Naive B cell (primary cell): ENCODE data around the gene MTMR1. TPM values are rescaled to one million over a fixed set of nuclear protein-coding genes. Genes with fewer than 3 reads are reported as not detected.

ENCODE experiments used
- ATAC-seq, 2 donors: fragments of 150-1000 bp; cut with Tn5 transposase; 2 replicates each; pipeline ENCODE4 v1.10.0; 2021; ENCODE audit warnings: low read depth in 2 of 2, mild to moderate bottlenecking in 2 of 2, moderate library complexity in 2 of 2
- DNase-seq: peaks from one replicate; pipeline ENCODE4 v3.0.0; 2022
- H3K27ac Mint-ChIP-seq, 6 donors: one replicate each; pipeline ENCODE4 v1.8.0; 2020 to 2022; ENCODE audit warnings: mild to moderate bottlenecking in 6 of 6, mixed read lengths in 6 of 6, moderate library complexity in 5 of 6, inconsistent platforms in 2 of 6
- H3K27me3 Mint-ChIP-seq, 3 donors: one replicate each; pipeline ENCODE4 v1.8.0; 2021 to 2022; ENCODE audit warnings: mixed read lengths in 3 of 3, mild to moderate bottlenecking in 1 of 3
- H3K36me3 Mint-ChIP-seq, 2 donors: one replicate each; pipeline ENCODE4 v1.8.0; 2020 to 2022; ENCODE audit warnings: mixed read lengths in 2 of 2, inconsistent platforms in 1 of 2, mild to moderate bottlenecking in 1 of 2
- H3K4me1 Mint-ChIP-seq, 3 donors: one replicate each; pipeline ENCODE4 v1.8.0; 2020 to 2022; ENCODE audit warnings: mixed read lengths in 3 of 3, inconsistent platforms in 1 of 3, mild to moderate bottlenecking in 1 of 3, moderate library complexity in 1 of 3
- H3K4me3 Mint-ChIP-seq, 8 donors: one replicate each; pipeline ENCODE4 v1.8.0; 2020 to 2022; ENCODE audit warnings: mild to moderate bottlenecking in 8 of 8, mixed read lengths in 8 of 8, moderate library complexity in 8 of 8, inconsistent platforms in 2 of 8
- H3K9me3 Mint-ChIP-seq, 7 donors: one replicate each; pipeline ENCODE4 v1.8.0; 2020 to 2022; ENCODE audit warnings: mixed read lengths in 7 of 7, mild to moderate bottlenecking in 5 of 7, inconsistent platforms in 2 of 7, moderate library complexity in 1 of 7
- polyA plus RNA-seq, 6 donors: library from polyadenylated mRNA; unstranded; fragments of 300-500 nt; fragmentation: Illumina TruSeq; gene quantifications; one replicate each; pipeline ENCODE4 v1.2.3, GENCODE V29; 2021; ENCODE audit warnings: low read depth in 6 of 6

Gene MTMR1
- polyA plus RNA-seq, 6 donors from 2014 or later, result 22.3 to 38.9 (median 34.5) TPM

GRCh38 chrX:150790021-150790420 is 96.8 kb downstream of the MTMR1 start:
- no peak for ATAC-seq
- H3K36me3 Mint-ChIP-seq, result peaks cover 10 to 12% of the 10 kb centered on the region in 2 donors
- H3K4me1 Mint-ChIP-seq, result no peaks in the 10 kb centered on the region

DNA sequence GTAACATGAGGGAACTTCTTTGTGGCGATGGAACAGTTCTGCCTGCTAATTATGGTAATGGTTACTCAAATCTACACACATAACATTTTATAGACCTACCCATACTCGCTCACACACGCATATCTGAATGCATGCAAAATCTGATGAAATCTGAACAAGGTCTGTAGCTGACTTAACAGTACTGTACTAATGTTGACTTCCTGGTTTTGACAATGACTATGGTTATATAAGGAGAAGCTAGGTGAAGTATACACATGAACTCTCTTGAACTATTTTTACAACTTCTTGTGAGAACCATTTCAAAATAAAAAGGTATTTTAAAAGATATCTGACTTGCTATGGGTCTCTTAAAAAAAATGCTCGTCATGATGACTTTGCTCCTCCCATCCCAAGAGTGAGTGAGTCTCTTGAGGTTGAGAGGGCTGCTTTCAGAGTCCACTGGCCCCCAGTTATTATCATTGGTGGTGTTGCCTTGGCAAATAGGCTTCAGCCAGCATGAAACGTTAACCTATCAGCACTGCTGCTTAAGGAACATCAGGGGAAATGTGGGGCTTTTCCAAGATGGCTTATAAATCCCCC is 99.8 kb downstream of the MTMR1 start:
- Mint-ChIP-seq H3K27me3 (no peaks in the 10 kb centered on the region), H3K9me3 (no peaks in the 10 kb centered on the region), H3K4me1 (no peaks in the 10 kb centered on the region), H3K4me3 (no peak overlapping the region), H3K27ac (no peak overlapping the region), H3K36me3 (peaks cover 17 to 20% of the 10 kb centered on the region in 2 donors)
- ATAC-seq, result no peak
- DNase-seq, result no peak

More at GRCh38 chrX:150790021-150790420, 96.8 kb downstream of the MTMR1 start:
- H3K4me3 Mint-ChIP-seq, result no peak overlapping the region
- no peak for DNase-seq
- no peaks in the 10 kb centered on the region for H3K9me3 Mint-ChIP-seq
- H3K27me3 Mint-ChIP-seq, result no peaks in the 10 kb centered on the region
- peak overlapping the region in 1 of 6 donors; percentile 13 for H3K27ac Mint-ChIP-seq

GRCh38 chrX:150805736-150806135 is 112.5 kb downstream of the MTMR1 start:
- DNase-seq (no peak), ATAC-seq (no peak)
- Mint-ChIP-seq H3K27me3 (no peaks in the 10 kb centered on the region), H3K27ac (no peak overlapping the region), H3K4me3 (no peak overlapping the region), H3K4me1 (no peaks in the 10 kb centered on the region), H3K9me3 (peaks cover 0 to 5% (median 2%) of the 10 kb centered on the region in 7 donors), H3K36me3 (peaks cover 0 to 8% of the 10 kb centered on the region in 2 donors)

- no peak overlapping the region for H3K27ac Mint-ChIP-seq
- peaks cover 0 to 5% (median 2%) of the 10 kb centered on the region in 7 donors for H3K9me3 Mint-ChIP-seq
- H3K4me3 Mint-ChIP-seq, result no peak overlapping the region
- no peak for ATAC-seq
- peaks cover 0 to 8% of the 10 kb centered on the region in 2 donors for H3K36me3 Mint-ChIP-seq
- DNase-seq, result no peak
- H3K27me3 Mint-ChIP-seq, result no peaks in the 10 kb centered on the region
- H3K4me1 Mint-ChIP-seq, result no peaks in the 10 kb centered on the region
These were observed 113.6 kb downstream of the MTMR1 start for GRCh38 chrX:150806827-150807226.

DNA sequence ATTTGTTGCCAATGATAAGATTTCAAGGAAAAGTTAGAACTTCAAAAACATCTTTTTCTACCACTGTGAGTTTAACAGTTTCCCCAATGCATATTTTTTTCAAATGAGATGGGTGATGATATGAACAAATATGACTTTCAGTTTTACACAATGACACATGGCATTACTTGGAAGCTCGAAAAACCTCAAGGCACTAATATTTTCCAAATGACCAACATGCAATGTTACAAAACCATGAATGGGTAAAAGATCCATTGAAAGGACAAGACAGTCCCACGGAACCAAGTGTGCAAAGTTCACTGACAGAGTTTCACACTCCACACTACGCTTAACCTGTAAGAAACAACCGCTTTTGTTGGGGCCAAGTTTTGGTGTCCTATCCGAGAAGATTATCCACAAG is 120.7 kb downstream of the MTMR1 start:
- ATAC-seq, result no peak
- Mint-ChIP-seq H3K27me3 (no peaks in the 10 kb centered on the region), H3K36me3 (peaks cover 0 to 2% of the 10 kb centered on the region in 2 donors), H3K9me3 (peaks cover 0 to 11% (median 0%) of the 10 kb centered on the region in 7 donors), H3K4me1 (peaks cover 0 to 7% (median 3%) of the 10 kb centered on the region in 3 donors), H3K4me3 (no peak overlapping the region), H3K27ac (no peak overlapping the region)
- no peak for DNase-seq

Other genes starting within 250 kb of the MTMR1 start
- 10 to 100 TPM; 18.4 to 30.7 (median 26.9) TPM for gene MTM1, start 124.8 kb upstream of the MTMR1 start, polyA plus RNA-seq
- gene CD99L2, start 205.3 kb downstream of the MTMR1 start, polyA plus RNA-seq, result 10 to 100 TPM in 4 of 6 donors, 1 to 10 TPM in 2; 8.8 to 19.9 (median 10.7) TPM